Measurements from ENCODE around the gene RYK. TPM values are rescaled to one million over a fixed set of nuclear protein-coding genes. Genes with fewer than 3 reads are reported as not detected.

RYK gene
- total RNA-seq, 1 experiment from 2014 or later = 76.1 TPM

DNA sequence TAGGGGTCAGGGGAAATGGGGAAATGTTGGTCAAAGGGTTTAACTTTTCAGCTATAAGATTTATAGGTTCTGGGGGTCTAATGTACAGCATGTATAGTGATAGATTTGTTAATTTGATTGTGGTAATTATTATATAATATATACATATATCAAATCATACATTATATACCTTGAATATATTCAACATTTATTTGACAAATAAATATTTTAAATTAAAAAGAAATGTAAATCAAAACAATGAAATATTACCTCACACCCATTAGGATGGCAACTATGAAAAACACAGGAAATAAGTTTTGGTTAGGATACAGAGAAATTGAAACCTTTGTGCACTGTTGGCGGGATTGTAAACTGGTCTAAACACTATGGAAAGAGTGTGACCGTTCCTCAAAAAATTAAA, 135.9 kb downstream of the RYK start:
- Mint-ChIP-seq H3K27ac (ENCODE audit: low read depth, unreplicated experiment) (no peak overlapping the region), H3K27me3 (ENCODE audit: insufficient read depth, unreplicated experiment) (no peaks in the 10 kb centered on the region), H3K4me1 (ENCODE audit: insufficient read depth, unreplicated experiment) (no peaks in the 10 kb centered on the region), H3K36me3 (ENCODE audit: insufficient read depth, unreplicated experiment) (no peaks in the 10 kb centered on the region), H3K4me3 (ENCODE audit: unreplicated experiment) (no peak overlapping the region), H3K9me3 (ENCODE audit: unreplicated experiment) (peaks cover 8% of the 10 kb centered on the region)
- ChIA-PET POLR2A (no interaction called here), CTCF (no interaction called here)
- TF ChIP-seq, protein P1, sequence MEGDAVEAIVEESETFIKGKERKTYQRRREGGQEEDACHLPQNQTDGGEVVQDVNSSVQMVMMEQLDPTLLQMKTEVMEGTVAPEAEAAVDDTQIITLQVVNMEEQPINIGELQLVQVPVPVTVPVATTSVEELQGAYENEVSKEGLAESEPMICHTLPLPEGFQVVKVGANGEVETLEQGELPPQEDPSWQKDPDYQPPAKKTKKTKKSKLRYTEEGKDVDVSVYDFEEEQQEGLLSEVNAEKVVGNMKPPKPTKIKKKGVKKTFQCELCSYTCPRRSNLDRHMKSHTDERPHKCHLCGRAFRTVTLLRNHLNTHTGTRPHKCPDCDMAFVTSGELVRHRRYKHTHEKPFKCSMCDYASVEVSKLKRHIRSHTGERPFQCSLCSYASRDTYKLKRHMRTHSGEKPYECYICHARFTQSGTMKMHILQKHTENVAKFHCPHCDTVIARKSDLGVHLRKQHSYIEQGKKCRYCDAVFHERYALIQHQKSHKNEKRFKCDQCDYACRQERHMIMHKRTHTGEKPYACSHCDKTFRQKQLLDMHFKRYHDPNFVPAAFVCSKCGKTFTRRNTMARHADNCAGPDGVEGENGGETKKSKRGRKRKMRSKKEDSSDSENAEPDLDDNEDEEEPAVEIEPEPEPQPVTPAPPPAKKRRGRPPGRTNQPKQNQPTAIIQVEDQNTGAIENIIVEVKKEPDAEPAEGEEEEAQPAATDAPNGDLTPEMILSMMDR (IDR thresholded peaks at IDR 0.05; ENCODE audit: unreplicated experiment) = no peak
- no TSS peak for BruUV-seq (replicated peaks)
- DNase-seq (ENCODE audit: unreplicated experiment) = no peak
- intact Hi-C loops (cut with micrococcal nuclease) = no loop called here

- TF ChIP-seq, protein P1 (IDR thresholded peaks at IDR 0.05; ENCODE audit: unreplicated experiment) = no peak
- Mint-ChIP-seq H3K4me3 (ENCODE audit: unreplicated experiment) (no peak overlapping the region), H3K9me3 (ENCODE audit: unreplicated experiment) (peaks cover 5% of the 10 kb centered on the region), H3K27me3 (ENCODE audit: insufficient read depth, unreplicated experiment) (no peaks in the 10 kb centered on the region), H3K27ac (ENCODE audit: low read depth, unreplicated experiment) (no peak overlapping the region), H3K4me1 (ENCODE audit: insufficient read depth, unreplicated experiment) (no peaks in the 10 kb centered on the region), H3K36me3 (ENCODE audit: insufficient read depth, unreplicated experiment) (no peaks in the 10 kb centered on the region)
- DNase-seq (ENCODE audit: unreplicated experiment) = no peak
- CTCF ChIA-PET = no interaction called here
- POLR2A ChIA-PET = no interaction called here
- no TSS peak for BruUV-seq (replicated peaks)
- intact Hi-C loops (cut with micrococcal nuclease) = no loop called here
Measured at GRCh38 chr3:134111616-134112015, 139.0 kb downstream of the RYK start.

GRCh38 chr3:134110963-134111362, 139.7 kb downstream of the RYK start:
- ChIA-PET POLR2A (no interaction called here), CTCF (no interaction called here)
- no peak overlapping the region for H3K4me3 Mint-ChIP-seq (ENCODE audit: unreplicated experiment)
- intact Hi-C loops (cut with micrococcal nuclease) = no loop called here
- no peak overlapping the region for H3K27ac Mint-ChIP-seq (ENCODE audit: low read depth, unreplicated experiment)
- no peaks in the 10 kb centered on the region for H3K27me3 Mint-ChIP-seq (ENCODE audit: insufficient read depth, unreplicated experiment)
- H3K36me3 Mint-ChIP-seq (ENCODE audit: insufficient read depth, unreplicated experiment) = no peaks in the 10 kb centered on the region
- BruUV-seq (replicated peaks) = no TSS peak
- peaks cover 5% of the 10 kb centered on the region for H3K9me3 Mint-ChIP-seq (ENCODE audit: unreplicated experiment)
- no peaks in the 10 kb centered on the region for H3K4me1 Mint-ChIP-seq (ENCODE audit: insufficient read depth, unreplicated experiment)
- TF ChIP-seq, protein P1 (IDR thresholded peaks at IDR 0.05; ENCODE audit: unreplicated experiment) = no peak
- DNase-seq (ENCODE audit: unreplicated experiment) = no peak

Other genes starting within 250 kb of the RYK start
- 0.59 and 1.0 TPM in 2 replicates for gene SLCO2A1, start 220.9 kb downstream of the RYK start, total RNA-seq (2022)
- gene AMOTL2, start 123.6 kb upstream of the RYK start, total RNA-seq (2022) = 92.6 and 137 TPM in 2 replicates
- 61.5 and 78.4 TPM in 2 replicates for gene ANAPC13, start 235.1 kb upstream of the RYK start, total RNA-seq (2022)
- gene CEP63, start 235.2 kb upstream of the RYK start, total RNA-seq (2022) = 37.0 and 40.0 TPM in 2 replicates